HCT116 (cell line): ENCODE data around the gene CEP170B.

Experiments
- EZH2 ChIP-seq: fragments of 200-600 bp; sonication (generic); IDR thresholded peaks from 2 replicates; pipeline ENCODE4 v1.6.1; 2017; ENCODE audit warnings: antibody characterized with exemption, mixed run types
- POLR2A ChIP-seq: IDR thresholded peaks from 2 replicates; pipeline ENCODE4 v1.7.0; 2011; ENCODE audit warnings: borderline replicate concordance; ENCODE audit not compliant: insufficient read depth, insufficient read length; ENCODE audit errors: extremely low read depth
- POLR2AphosphoS5 ChIP-seq: IDR thresholded peaks from 2 replicates; pipeline ENCODE4 v1.6.1; 2011; ENCODE audit warnings: mild to moderate bottlenecking, low read depth, low read length, moderate library complexity
- TF ChIP-seq, protein P1 (sequence below), 3 experiments: fragments of 200-600 bp in 1 of 3; sonication (generic) in 1 of 3; IDR thresholded peaks in 2 of 3; conservative IDR thresholded peaks in 1 of 3; 2 replicates each; pipeline ENCODE4 v1.5.1; 2012 to 2017; ENCODE audit warnings: low read depth in 2 of 3, low read length in 2 of 3, antibody characterized with exemption in 1 of 3, borderline replicate concordance in 1 of 3, control low read depth in 1 of 3, mild to moderate bottlenecking in 1 of 3, mixed read lengths in 1 of 3, mixed run types in 1 of 3, moderate library complexity in 1 of 3; ENCODE audit not compliant: insufficient read depth in 1 of 3

GRCh38 chr14:104891664-104892530 lies 26.8 kb downstream of the CEP170B start:
- TF ChIP-seq POLR2A (no peak), POLR2AphosphoS5 (no peak), EZH2 (no peak)
- TF ChIP-seq, protein P1, sequence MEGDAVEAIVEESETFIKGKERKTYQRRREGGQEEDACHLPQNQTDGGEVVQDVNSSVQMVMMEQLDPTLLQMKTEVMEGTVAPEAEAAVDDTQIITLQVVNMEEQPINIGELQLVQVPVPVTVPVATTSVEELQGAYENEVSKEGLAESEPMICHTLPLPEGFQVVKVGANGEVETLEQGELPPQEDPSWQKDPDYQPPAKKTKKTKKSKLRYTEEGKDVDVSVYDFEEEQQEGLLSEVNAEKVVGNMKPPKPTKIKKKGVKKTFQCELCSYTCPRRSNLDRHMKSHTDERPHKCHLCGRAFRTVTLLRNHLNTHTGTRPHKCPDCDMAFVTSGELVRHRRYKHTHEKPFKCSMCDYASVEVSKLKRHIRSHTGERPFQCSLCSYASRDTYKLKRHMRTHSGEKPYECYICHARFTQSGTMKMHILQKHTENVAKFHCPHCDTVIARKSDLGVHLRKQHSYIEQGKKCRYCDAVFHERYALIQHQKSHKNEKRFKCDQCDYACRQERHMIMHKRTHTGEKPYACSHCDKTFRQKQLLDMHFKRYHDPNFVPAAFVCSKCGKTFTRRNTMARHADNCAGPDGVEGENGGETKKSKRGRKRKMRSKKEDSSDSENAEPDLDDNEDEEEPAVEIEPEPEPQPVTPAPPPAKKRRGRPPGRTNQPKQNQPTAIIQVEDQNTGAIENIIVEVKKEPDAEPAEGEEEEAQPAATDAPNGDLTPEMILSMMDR (IDR thresholded peaks at IDR 0.05 in 2 of 3, conservative IDR thresholded peaks at IDR 0.05 in 1 of 3; ENCODE audit: borderline replicate concordance in 1 of 3, insufficient read depth in 1 of 3, low read depth in 2 of 3, low read length in 2 of 3) = no peak
